ENCODE measurements around the gene MRGPRG. TPM values are rescaled to one million over a fixed set of nuclear protein-coding genes. Genes with fewer than 3 reads are reported as not detected.

The MRGPRG gene
- total RNA-seq, 2 experiments from 2014 or later = not detected

DNA sequence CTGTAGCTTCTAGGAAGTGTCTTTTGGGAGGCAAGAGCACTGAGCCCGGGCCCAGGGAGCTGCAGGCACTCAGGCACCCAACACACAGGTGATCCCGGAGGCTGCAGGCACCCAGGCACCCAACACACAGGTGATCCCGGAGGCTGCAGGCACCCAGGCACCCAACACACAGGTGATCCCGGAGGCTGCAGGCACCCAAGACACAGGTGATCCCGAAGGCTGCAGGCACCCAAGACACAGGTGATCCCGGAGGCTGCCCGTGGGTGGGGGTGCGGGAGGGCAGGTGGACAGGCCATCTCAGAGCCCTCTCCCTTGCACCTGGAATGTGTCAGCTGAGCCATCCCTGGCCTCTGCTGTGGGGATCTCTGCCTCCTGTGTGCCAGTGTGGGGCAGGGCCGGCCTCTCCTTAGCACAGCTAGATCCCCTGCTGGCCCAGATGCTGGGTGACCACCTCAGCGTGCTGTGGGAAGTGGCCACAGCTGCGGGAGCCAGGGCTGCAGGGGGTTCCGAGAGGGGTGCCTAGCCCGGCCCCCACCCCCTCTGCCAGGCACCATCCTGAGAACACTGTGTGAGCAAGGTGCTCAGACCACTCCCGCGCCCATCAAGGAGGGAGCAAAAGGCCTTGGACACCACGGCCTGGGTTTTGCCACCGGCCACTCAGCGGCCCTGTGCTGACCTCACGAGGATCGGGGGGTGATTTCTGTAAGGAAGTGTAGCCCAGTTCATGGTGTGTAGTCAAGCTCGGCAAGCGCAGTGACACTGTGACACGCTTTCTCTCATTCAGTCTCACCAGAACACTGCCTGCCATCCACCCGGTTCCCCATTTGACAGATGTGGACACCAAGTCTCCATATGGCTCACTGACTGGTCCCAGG is 14.2 kb downstream of the MRGPRG start:
- Histone ChIP-seq H3K9me2 (ENCODE audit: insufficient read depth, low read length) (no peaks in the 10 kb centered on the region), H3K27ac (ENCODE audit: low read depth, low read length, poor library complexity, severe bottlenecking) (no peak overlapping the region), H3K79me2 (ENCODE audit: insufficient read depth, low read depth, low read length) (no peaks in the 10 kb centered on the region), H3K36me3 (ENCODE audit: insufficient read depth, low read length) (no peaks in the 10 kb centered on the region), H3K4me3 (ENCODE audit: low read depth, low read length, poor library complexity, severe bottlenecking) (no peak overlapping the region), H3K4me1 (ENCODE audit: insufficient read depth, low read length, poor library complexity, severe bottlenecking) (no peaks in the 10 kb centered on the region), H3K9me3 (ENCODE audit: low read length) (no peaks in the 10 kb centered on the region), H2AFZ (ENCODE audit: low read length) (no peak overlapping the region), H4K20me1 (ENCODE audit: insufficient read depth, low read length) (no peaks in the 10 kb centered on the region), H3K4me2 (ENCODE audit: low read length) (no peak overlapping the region)
- ChIA-PET CTCF (ENCODE audit: unreplicated experiment) (no interaction called here), POLR2A (no interaction called here)
- BruUV-seq (replicated peaks) = no TSS peak
- intact Hi-C loops (cut with micrococcal nuclease; ENCODE audit: unreplicated experiment) = no loop called here
- no peak for DNase-seq (ENCODE audit: low spot score)
- TF ChIP-seq, protein P1, sequence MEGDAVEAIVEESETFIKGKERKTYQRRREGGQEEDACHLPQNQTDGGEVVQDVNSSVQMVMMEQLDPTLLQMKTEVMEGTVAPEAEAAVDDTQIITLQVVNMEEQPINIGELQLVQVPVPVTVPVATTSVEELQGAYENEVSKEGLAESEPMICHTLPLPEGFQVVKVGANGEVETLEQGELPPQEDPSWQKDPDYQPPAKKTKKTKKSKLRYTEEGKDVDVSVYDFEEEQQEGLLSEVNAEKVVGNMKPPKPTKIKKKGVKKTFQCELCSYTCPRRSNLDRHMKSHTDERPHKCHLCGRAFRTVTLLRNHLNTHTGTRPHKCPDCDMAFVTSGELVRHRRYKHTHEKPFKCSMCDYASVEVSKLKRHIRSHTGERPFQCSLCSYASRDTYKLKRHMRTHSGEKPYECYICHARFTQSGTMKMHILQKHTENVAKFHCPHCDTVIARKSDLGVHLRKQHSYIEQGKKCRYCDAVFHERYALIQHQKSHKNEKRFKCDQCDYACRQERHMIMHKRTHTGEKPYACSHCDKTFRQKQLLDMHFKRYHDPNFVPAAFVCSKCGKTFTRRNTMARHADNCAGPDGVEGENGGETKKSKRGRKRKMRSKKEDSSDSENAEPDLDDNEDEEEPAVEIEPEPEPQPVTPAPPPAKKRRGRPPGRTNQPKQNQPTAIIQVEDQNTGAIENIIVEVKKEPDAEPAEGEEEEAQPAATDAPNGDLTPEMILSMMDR (conservative IDR thresholded peaks at IDR 0.05; ENCODE audit: low read length) = no peak
- TF ChIP-seq EZH2phosphoT487 (IDR thresholded peaks at IDR 0.05; ENCODE audit: borderline replicate concordance, low read depth, low read length) = no peak

DNA sequence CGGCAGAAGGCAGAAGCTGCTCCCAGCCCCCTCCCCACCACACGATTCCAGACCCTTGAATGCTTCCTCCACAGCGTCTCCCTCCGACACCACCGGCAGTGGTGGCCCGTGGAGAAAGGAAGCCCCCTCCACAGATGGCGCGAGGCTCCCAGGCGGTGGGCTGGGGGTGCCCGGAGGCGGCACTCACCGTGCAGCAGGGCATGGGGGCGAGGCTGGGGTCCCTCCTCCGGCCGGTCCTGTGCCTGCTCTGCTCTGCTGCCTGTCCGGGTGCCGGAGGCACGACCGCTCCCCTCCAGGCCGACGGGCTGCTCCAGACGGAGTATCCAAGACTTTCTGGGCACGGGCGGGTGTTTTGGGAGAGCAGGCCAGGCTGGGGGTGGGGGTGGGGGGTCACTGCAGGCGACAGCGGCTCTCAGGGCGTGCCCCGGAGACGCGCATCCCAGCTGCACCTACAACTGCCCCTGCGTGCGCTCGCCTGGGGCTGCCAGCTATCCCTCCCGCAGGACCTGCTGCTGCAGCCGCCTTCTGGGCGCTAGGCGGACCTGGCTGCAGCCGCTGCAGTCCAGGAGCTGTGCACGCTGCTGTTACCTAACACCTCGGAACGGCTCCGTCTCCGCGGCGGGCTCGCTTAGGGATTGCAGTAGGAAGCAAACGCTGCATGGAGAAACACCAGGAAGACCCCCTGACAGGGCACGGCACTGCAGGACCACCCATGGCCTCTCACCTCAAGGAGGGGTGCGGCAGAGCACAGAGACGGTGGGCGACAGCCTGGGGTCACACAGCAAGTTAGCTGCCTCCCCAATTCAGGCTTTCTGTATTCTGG is 15.2 kb downstream of the MRGPRG start:
- H3K4me1 ChIP-seq (ENCODE audit: insufficient read depth, low read length, poor library complexity, severe bottlenecking) = no peaks in the 10 kb centered on the region
- no TSS peak for BruUV-seq (replicated peaks)
- H3K9me2 ChIP-seq (ENCODE audit: insufficient read depth, low read length) = no peaks in the 10 kb centered on the region
- intact Hi-C loops (cut with micrococcal nuclease; ENCODE audit: unreplicated experiment) = no loop called here
- H2AFZ ChIP-seq (ENCODE audit: low read length) = no peak overlapping the region
- H3K79me2 ChIP-seq (ENCODE audit: insufficient read depth, low read depth, low read length) = no peaks in the 10 kb centered on the region
- H3K9me3 ChIP-seq (ENCODE audit: low read length) = no peaks in the 10 kb centered on the region
- H4K20me1 ChIP-seq (ENCODE audit: insufficient read depth, low read length) = no peaks in the 10 kb centered on the region
- no peak overlapping the region for H3K4me3 ChIP-seq (ENCODE audit: low read depth, low read length, poor library complexity, severe bottlenecking)
- TF ChIP-seq, protein P1 (conservative IDR thresholded peaks at IDR 0.05; ENCODE audit: low read length) = no peak
- no peak for TF ChIP-seq EZH2phosphoT487 (IDR thresholded peaks at IDR 0.05; ENCODE audit: borderline replicate concordance, low read depth, low read length)
- ChIA-PET POLR2A (no interaction called here), CTCF (ENCODE audit: unreplicated experiment) (no interaction called here)
- no peak overlapping the region for H3K4me2 ChIP-seq (ENCODE audit: low read length)
- H3K36me3 ChIP-seq (ENCODE audit: insufficient read depth, low read length) = no peaks in the 10 kb centered on the region
- DNase-seq (ENCODE audit: low spot score) = no peak
- no peak overlapping the region for H3K27ac ChIP-seq (ENCODE audit: low read depth, low read length, poor library complexity, severe bottlenecking)
